OCI-LY3 (cell line): ENCODE measurements around the gene SLCO2A1.

ENCODE experiments used
- H2AFZ ChIP-seq: fragments of 200-600, 300-600 bp; shearing (Covaris generic); 2 replicates; pipeline ENCODE4 v1.6.0; 2014; ENCODE audit warnings: antibody characterized with exemption, low read depth, low read length
- H3K27ac ChIP-seq: fragments of 200-600, 300-600 bp; sonication (generic); 2 replicates; pipeline ENCODE4 v1.5.1; 2014; ENCODE audit warnings: mild to moderate bottlenecking, low read length, moderate library complexity, mixed read lengths
- H3K27me3 ChIP-seq: fragments of 200-600, 300-600 bp; sonication (generic); 2 replicates; pipeline ENCODE4 v1.6.1; 2014; ENCODE audit warnings: low read depth, low read length, mixed read lengths
- H3K36me3 ChIP-seq: fragments of 200-600, 300-600 bp; sonication (generic); replicated peaks from 2 replicates; pipeline ENCODE3; 2014; ENCODE audit warnings: low read depth, low read length, mixed read lengths
- H3K4me1 ChIP-seq: fragments of 300-600, 200-600 bp; sonication (generic); 2 replicates; pipeline ENCODE4 v1.6.1; 2014; ENCODE audit warnings: low read length, mixed read lengths
- H3K4me2 ChIP-seq: fragments of 200-600, 300-600 bp; sonication (generic); 2 replicates; pipeline ENCODE4 v1.6.1; 2014; ENCODE audit warnings: low read length, mixed read lengths
- H3K4me3 ChIP-seq: fragments of 300-600, 200-600 bp; sonication (generic); 2 replicates; pipeline ENCODE4 v1.5.1; 2014; ENCODE audit warnings: antibody characterized with exemption, mild to moderate bottlenecking, low read length, moderate library complexity
- H3K79me2 ChIP-seq: fragments of 300-600, 200-600 bp; shearing (Covaris generic); 2 replicates; pipeline ENCODE4 v1.6.1; 2014; ENCODE audit warnings: mild to moderate bottlenecking, low read length, mixed read lengths
- H3K9ac ChIP-seq: fragments of 300-600, 200-600 bp; shearing (Covaris generic); 2 replicates; pipeline ENCODE4 v1.6.0; 2014; ENCODE audit warnings: mild to moderate bottlenecking, low read length, moderate library complexity
- H3K9me3 ChIP-seq: fragments of 200-600, 300-600 bp; shearing (Covaris generic); 2 replicates; pipeline ENCODE4 v1.6.1; 2014; ENCODE audit warnings: low read length, mixed read lengths; ENCODE audit not compliant: insufficient read depth
- H4K20me1 ChIP-seq: fragments of 200-600, 300-600 bp; sonication (generic); 2 replicates; pipeline ENCODE4 v1.6.1; 2016; ENCODE audit warnings: low read length, mixed read lengths; ENCODE audit not compliant: insufficient read depth
- CTCF ChIP-seq: fragments of 200-600, 300-600 bp; sonication (generic); IDR thresholded peaks from 2 replicates; pipeline ENCODE4 v1.5.1; 2014; ENCODE audit warnings: antibody characterized with exemption, low read length, low read depth
- EZH2phosphoT487 ChIP-seq: fragments of 200-600 bp; shearing (Covaris generic); IDR thresholded peaks from 2 replicates; pipeline ENCODE4 v1.6.1; 2018; ENCODE audit warnings: antibody characterized with exemption, mixed run types, low read depth

Gene SLCO2A1

DNA sequence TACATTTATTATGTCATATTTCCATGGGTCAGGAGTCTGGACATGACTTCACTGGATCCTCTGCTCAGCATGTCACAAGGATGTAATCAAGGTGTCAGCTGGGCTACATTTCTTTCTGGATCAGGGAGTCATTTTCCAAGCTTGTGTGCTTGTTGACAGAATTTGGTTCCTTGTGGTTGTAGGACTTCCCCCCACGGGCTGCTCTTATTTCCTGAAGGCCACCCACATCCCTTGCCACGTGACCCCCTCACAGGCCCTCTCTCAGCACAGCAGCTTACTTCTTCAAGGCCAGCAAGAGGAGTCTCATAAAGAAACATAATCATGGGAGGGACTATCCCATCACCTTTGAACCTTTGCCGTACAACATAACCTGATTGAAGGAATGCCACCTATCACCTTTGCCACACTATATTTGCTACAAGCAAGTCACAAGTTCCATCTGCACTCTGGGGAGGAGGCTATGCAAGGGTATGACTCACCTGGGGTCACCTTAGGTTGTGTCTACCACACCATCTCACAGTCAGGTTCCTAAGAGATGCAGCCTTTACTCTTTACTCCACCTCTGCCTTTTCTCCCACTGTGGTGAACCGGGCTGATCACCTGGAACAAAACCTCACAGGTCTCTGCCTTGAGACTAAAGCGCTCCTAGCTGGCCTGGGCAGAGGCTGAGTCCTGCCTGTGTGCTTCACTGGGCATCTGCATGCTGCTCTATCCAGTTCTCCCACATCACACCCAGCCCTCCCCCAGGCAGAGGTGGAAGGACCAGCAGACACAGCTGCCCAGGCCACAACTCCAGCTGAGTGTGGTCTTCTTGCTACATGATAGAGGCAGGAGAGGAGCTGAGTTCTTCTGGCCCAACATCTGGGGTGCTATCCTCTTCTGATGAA is 147.5 kb downstream of the SLCO2A1 start:
- Histone ChIP-seq H3K9ac (no peak overlapping the region), H3K4me1 (no peaks in the 10 kb centered on the region), H3K4me3 (no peak overlapping the region), H3K79me2 (no peaks in the 10 kb centered on the region), H3K27me3 (peaks cover 22% of the 10 kb centered on the region), H3K4me2 (no peak overlapping the region), H4K20me1 (no peaks in the 10 kb centered on the region), H3K27ac (no peak overlapping the region), H3K9me3 (0 out of 2 replicates have a peak, but pooled peaks cover 4% of the 10 kb centered on the region), H2AFZ (no peak overlapping the region), H3K36me3 (no peaks in the 10 kb centered on the region)
- TF ChIP-seq EZH2phosphoT487 = no peak

- peaks cover 26% of the 10 kb centered on the region for H3K27me3 ChIP-seq
- H3K27ac ChIP-seq = no peak overlapping the region
- no peaks in the 10 kb centered on the region for H3K36me3 ChIP-seq
- H3K4me2 ChIP-seq = no peak overlapping the region
- TF ChIP-seq EZH2phosphoT487 (no peak), CTCF (no peak)
- H4K20me1 ChIP-seq = no peaks in the 10 kb centered on the region
- H3K4me1 ChIP-seq = no peaks in the 10 kb centered on the region
- no peaks in the 10 kb centered on the region for H3K79me2 ChIP-seq
- H2AFZ ChIP-seq = no peak overlapping the region
- H3K4me3 ChIP-seq = no peak overlapping the region
- 0 out of 2 replicates have a peak, but pooled peaks cover 4% of the 10 kb centered on the region for H3K9me3 ChIP-seq
- no peak overlapping the region for H3K9ac ChIP-seq
These were observed 148.2 kb downstream of the SLCO2A1 start for GRCh38 chr3:133881492-133881891.

- Histone ChIP-seq H3K4me3 (no peak overlapping the region), H3K79me2 (no peaks in the 10 kb centered on the region), H3K9ac (no peak overlapping the region), H3K27ac (no peak overlapping the region), H3K4me1 (no peaks in the 10 kb centered on the region), H3K4me2 (no peak overlapping the region), H4K20me1 (no peaks in the 10 kb centered on the region), H3K36me3 (no peaks in the 10 kb centered on the region), H2AFZ (no peak overlapping the region), H3K27me3 (peaks cover 21% of the 10 kb centered on the region), H3K9me3 (0 out of 2 replicates have a peak, but pooled peaks cover 4% of the 10 kb centered on the region)
- TF ChIP-seq CTCF (no peak), EZH2phosphoT487 (no peak)
These were observed 148.8 kb downstream of the SLCO2A1 start for GRCh38 chr3:133880886-133881455.

DNA sequence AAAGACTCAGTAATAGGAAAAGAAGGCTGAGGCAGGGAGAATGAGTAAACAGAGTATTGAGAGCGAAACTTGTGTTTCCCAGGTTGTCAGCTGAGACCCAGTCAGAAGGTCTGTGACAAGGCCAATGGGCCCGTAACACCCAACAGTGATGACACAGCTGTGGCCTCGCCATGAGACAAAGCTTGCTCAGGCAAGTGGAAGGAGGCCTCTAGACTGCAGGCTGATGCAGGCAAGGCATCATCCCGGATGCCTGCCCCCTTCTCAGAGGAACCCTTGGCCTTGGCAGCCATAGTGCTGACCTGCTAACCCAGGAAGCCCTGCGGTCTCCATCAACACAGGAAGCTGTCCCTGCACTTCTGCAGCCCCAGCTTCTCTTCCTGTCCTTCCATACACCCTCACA is 149.4 kb downstream of the SLCO2A1 start:
- H3K4me3 ChIP-seq = no peak overlapping the region
- H3K4me2 ChIP-seq = no peak overlapping the region
- TF ChIP-seq CTCF (no peak), EZH2phosphoT487 (no peak)
- no peak overlapping the region for H3K9ac ChIP-seq
- H3K79me2 ChIP-seq = no peaks in the 10 kb centered on the region
- no peak overlapping the region for H3K27ac ChIP-seq
- no peaks in the 10 kb centered on the region for H3K4me1 ChIP-seq
- no peaks in the 10 kb centered on the region for H3K36me3 ChIP-seq
- H4K20me1 ChIP-seq = no peaks in the 10 kb centered on the region
- no peak overlapping the region for H2AFZ ChIP-seq
- H3K9me3 ChIP-seq = 0 out of 2 replicates have a peak, but pooled peaks cover 4% of the 10 kb centered on the region
- peaks cover 22% of the 10 kb centered on the region for H3K27me3 ChIP-seq
